B cell (primary cell): ENCODE measurements around the gene IPO11. TPM values are rescaled to one million over a fixed set of nuclear protein-coding genes. Genes with fewer than 3 reads are reported as not detected.

Experiments used
- ATAC-seq: fragments of 200-7000 bp; cut with Tn5 transposase; one replicate; pipeline ENCODE4 v1.10.0; 2021; ENCODE audit warnings: low read depth, mild to moderate bottlenecking, moderate number of reproducible peaks, moderate library complexity
- CTCF ChIA-PET: fragments of 350-600 bp; sonication (Branson Sonifier 250); formaldehyde crosslinking; loops from one replicate; lab custom pipeline; 2021; ENCODE audit warnings: antibody characterized with exemption, inconsistent platforms; lab: Charles Lee
- POLR2A ChIA-PET: fragments of 350-600 bp; sonication (Branson Sonifier 250); formaldehyde crosslinking; loops from one replicate; lab custom pipeline; 2021; ENCODE audit warnings: antibody characterized with exemption; lab: Charles Lee
- DNase-seq: peaks from one replicate; pipeline ENCODE4 v3.0.0; 2013
- H2AFZ ChIP-seq: 2 replicates; pipeline ENCODE4 v1.6.1; 2012; ENCODE audit warnings: mild to moderate bottlenecking, low read depth, low read length; ENCODE audit not compliant: insufficient read depth, poor library complexity, severe bottlenecking
- H3K27ac ChIP-seq, 2 donors: 1 replicate in 1 of 2; 2 replicates in 1 of 2; pipeline ENCODE4 v1.5.1; 2012 to 2013; ENCODE audit warnings: low read length in 2 of 2, mild to moderate bottlenecking in 2 of 2, moderate library complexity in 1 of 2
- H3K27me3 ChIP-seq, 4 experiments: fragments of 200-600 bp in 1 of 4; sonication (generic) in 1 of 4; replicated peaks in 1 of 4; 1 replicate in 2 of 4; 2 replicates in 2 of 4; pipeline versions ENCODE4 v1.6.1 to v1.7.0; 2013 to 2016; ENCODE audit warnings: low read length in 3 of 4, mild to moderate bottlenecking in 2 of 4, mixed read lengths in 1 of 4, moderate library complexity in 1 of 4; ENCODE audit not compliant: insufficient read depth in 4 of 4, control insufficient read depth in 3 of 4; ENCODE audit errors: control extremely low read depth in 1 of 4
- H3K36me3 ChIP-seq, 2 experiments: replicated peaks in 1 of 2; 1 replicate in 1 of 2; 2 replicates in 1 of 2; pipeline versions ENCODE4 v1.6.1 to v1.7.1; 2013; ENCODE audit warnings: low read length in 1 of 2; ENCODE audit not compliant: insufficient read depth in 2 of 2, control insufficient read depth in 1 of 2; ENCODE audit errors: control extremely low read depth in 1 of 2, extremely low read depth in 1 of 2
- H3K4me1 ChIP-seq, 2 donors: fragments of 200-600 bp in 1 of 2; sonication (generic) in 1 of 2; 1 replicate in 1 of 2; 2 replicates in 1 of 2; pipeline versions ENCODE4 v1.5.1 to v1.6.1; 2013 to 2017; ENCODE audit warnings: low read length in 2 of 2; ENCODE audit not compliant: control insufficient read depth in 2 of 2, insufficient read depth in 2 of 2
- H3K4me2 ChIP-seq: replicated peaks from 2 replicates; pipeline ENCODE3; 2012; ENCODE audit warnings: mild to moderate bottlenecking, low read depth, low read length; ENCODE audit not compliant: poor library complexity, severe bottlenecking
- H3K4me3 ChIP-seq, 5 experiments: fragments of 200-600 bp in 1 of 5; sonication (generic) in 1 of 5; 1 replicate in 3 of 5; 2 replicates in 2 of 5; pipeline versions ENCODE4 v1.5.1 to v1.7.0; 2011 to 2016; ENCODE audit warnings: low read length in 4 of 5, mild to moderate bottlenecking in 4 of 5, low read depth in 2 of 5, control low read depth in 1 of 5, moderate library complexity in 1 of 5; ENCODE audit not compliant: insufficient read depth in 1 of 5; ENCODE audit errors: control extremely low read depth in 1 of 5, extremely low read depth in 1 of 5
- H3K79me2 ChIP-seq: fragments of 200-600 bp; sonication (generic); one replicate; pipeline ENCODE4 v1.6.0; 2016; ENCODE audit warnings: low read length; ENCODE audit not compliant: control insufficient read depth, insufficient read depth
- H3K9ac ChIP-seq: fragments of 200-600 bp; sonication (generic); 2 replicates; pipeline ENCODE4 v1.6.1; 2017; ENCODE audit warnings: mild to moderate bottlenecking, low read length, moderate library complexity
- H3K9me3 ChIP-seq, 3 donors: one replicate each; pipeline versions ENCODE4 v1.6.1 to v1.7.1; 2013; ENCODE audit warnings: low read length in 2 of 3; ENCODE audit not compliant: control insufficient read depth in 2 of 3, insufficient read depth in 1 of 3; ENCODE audit errors: control extremely low read depth in 1 of 3
- H4K20me1 ChIP-seq: 2 replicates; pipeline ENCODE4 v1.6.0; 2012; ENCODE audit warnings: mild to moderate bottlenecking, low read length; ENCODE audit not compliant: insufficient read depth, control insufficient read depth, poor library complexity, severe bottlenecking
- H3K27ac Mint-ChIP-seq: one replicate; pipeline ENCODE4 v1.8.0; 2021; ENCODE audit warnings: mixed read lengths
- H3K27me3 Mint-ChIP-seq: one replicate; pipeline ENCODE4 v1.8.0; 2021; ENCODE audit warnings: mixed read lengths
- H3K4me1 Mint-ChIP-seq: one replicate; pipeline ENCODE4 v1.8.0; 2021; ENCODE audit warnings: mixed read lengths
- H3K4me3 Mint-ChIP-seq: one replicate; pipeline ENCODE4 v1.8.0; 2021; ENCODE audit warnings: mixed read lengths
- H3K9me3 Mint-ChIP-seq: one replicate; pipeline ENCODE4 v1.8.0; 2022; ENCODE audit warnings: mixed read lengths; ENCODE audit not compliant: insufficient read depth
- CTCF ChIP-seq: fragments of 200-600 bp; IDR thresholded peaks from one replicate; pipeline ENCODE4 v1.8.0; 2022; ENCODE audit warnings: antibody characterized with exemption, mild to moderate bottlenecking
- EZH2 ChIP-seq: IDR thresholded peaks from 2 replicates; pipeline ENCODE4 v1.6.1; 2012; ENCODE audit warnings: borderline replicate concordance, low read depth, mild to moderate bottlenecking, moderate library complexity, low read length; ENCODE audit not compliant: insufficient read depth, poor library complexity, severe bottlenecking
- WGBS: methylation state at CpG from one replicate; pipeline ENCODE4 v1.1.5; 2013; ENCODE audit warnings: missing lambda C conversion rate; ENCODE audit not compliant: insufficient coverage; 5-methylcytosine and 5-hydroxymethylcytosine counted together
- intact Hi-C: fragments of 100-400 bp; cut with micrococcal nuclease; formaldehyde crosslinking; loops from one replicate; pipeline ENCODE4 v1.10.0; 2022
- polyA plus RNA-seq: library from polyadenylated mRNA; depleted of rRNA; stranded (reverse); fragments of >200 nt; gene quantifications from 2 replicates; pipeline ENCODE4 v1.2.3, GENCODE V29; 2012
- total RNA-seq, 2 donors: library from RNA; stranded (reverse); fragments of 120-200 nt in 1 of 2; gene quantifications; 1 replicate in 1 of 2; 2 replicates in 1 of 2; pipeline versions ENCODE4 v1.2.3 to v1.2.4, GENCODE V29; 2013 to 2022

The IPO11 gene
- total and polyA plus RNA-seq, 2 donors (not counting 1 experiment from before 2014, with no cell fraction given): 3.8 to 37.4 TPM

DNA sequence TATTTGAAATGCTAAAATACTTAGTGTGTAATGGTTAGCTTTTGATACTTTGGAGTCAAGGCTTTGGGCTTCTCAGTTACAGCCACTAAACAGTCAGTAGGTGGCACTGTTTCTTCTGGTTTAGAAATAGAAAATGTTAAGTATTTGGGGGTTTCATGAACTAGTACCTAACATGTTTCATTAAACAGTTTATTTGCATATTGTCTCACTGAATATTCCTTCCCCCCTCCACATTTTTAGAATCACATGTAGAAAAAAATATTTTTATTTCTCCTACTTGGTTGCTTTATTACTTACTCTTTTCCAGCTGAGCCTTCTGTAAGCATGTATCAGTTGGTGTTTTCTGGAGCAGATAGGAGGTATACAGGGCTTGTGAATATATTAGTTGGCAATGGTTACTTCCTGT lies 48.0 kb downstream of the IPO11 start:
- H3K27me3 Mint-ChIP-seq: no peaks in the 10 kb centered on the region
- H3K4me1 ChIP-seq: no peaks in the 10 kb centered on the region
- H3K4me2 ChIP-seq: no peak overlapping the region
- no peaks in the 10 kb centered on the region for H3K9me3 ChIP-seq
- intact Hi-C loops: loop anchor here (1.0 kb wide), 1 partner anchor 318 kb away; no protein-coding TSS in a partner anchor
- ChIA-PET CTCF (interaction anchor here (0.6 to 2.1 kb wide), 12 partner anchors 8 to 319 kb away, joined by 3 to 11 read pairs (median 4); partner anchors contain the start of gene DIMT1), POLR2A (interaction anchor here (0.7 kb wide), 1 partner anchor 10 kb away, joined by 3 read pairs; no protein-coding TSS in a partner anchor)
- ATAC-seq (no peak), DNase-seq (peak; percentile 45)
- H4K20me1 ChIP-seq: peaks cover 4% of the 10 kb centered on the region
- no peak overlapping the region for H3K4me3 ChIP-seq
- no peak overlapping the region for H2AFZ ChIP-seq
- H3K36me3 ChIP-seq: peaks cover 0 to 2% of the 10 kb centered on the region in 2 experiments
- H3K27ac ChIP-seq: no peak overlapping the region
- TF ChIP-seq EZH2 (no peak), CTCF (peak; percentile 83)
- no peaks in the 10 kb centered on the region for H3K9me3 Mint-ChIP-seq
- peaks cover 5% of the 10 kb centered on the region for H3K79me2 ChIP-seq
- no peak overlapping the region for H3K4me3 Mint-ChIP-seq
- no peaks in the 10 kb centered on the region for H3K27me3 ChIP-seq
- H3K4me1 Mint-ChIP-seq: no peaks in the 10 kb centered on the region
- no peak overlapping the region for H3K27ac Mint-ChIP-seq
- no peak overlapping the region for H3K9ac ChIP-seq

GRCh38 chr5:62461561-62461960 lies 49.0 kb downstream of the IPO11 start:
- Histone ChIP-seq H3K27me3 (no peaks in the 10 kb centered on the region), H3K4me2 (no peak overlapping the region), H3K27ac (no peak overlapping the region), H3K36me3 (peaks cover 0 to 1% of the 10 kb centered on the region in 2 experiments), H3K79me2 (peaks cover 5% of the 10 kb centered on the region), H3K4me3 (no peak overlapping the region), H4K20me1 (peaks cover 4% of the 10 kb centered on the region), H3K4me1 (no peaks in the 10 kb centered on the region), H3K9ac (no peak overlapping the region), H3K9me3 (no peaks in the 10 kb centered on the region), H2AFZ (no peak overlapping the region)
- no peak for ATAC-seq
- WGBS: no CpG with 5 or more reads among the region's 4 CpGs
- TF ChIP-seq CTCF (no peak), EZH2 (no peak)
- ChIA-PET CTCF (interaction anchor here (0.9 to 2.1 kb wide), 3 partner anchors 13 to 318 kb away, joined by 3 to 11 read pairs (median 6); no protein-coding TSS in a partner anchor), POLR2A (no interaction called here)
- Mint-ChIP-seq H3K4me3 (no peak overlapping the region), H3K27ac (no peak overlapping the region), H3K4me1 (no peaks in the 10 kb centered on the region), H3K9me3 (no peaks in the 10 kb centered on the region), H3K27me3 (no peaks in the 10 kb centered on the region)
- DNase-seq: no peak
- intact Hi-C loops: no loop called here
